Endothelial cell of umbilical vein (primary cell): ENCODE data around the gene MYH15.

Experiments used
- CTCF ChIP-seq, 2 donors: IDR thresholded peaks; 1 replicate in 1 of 2; 2 replicates in 1 of 2; pipeline ENCODE4 v1.5.1; 2011; ENCODE audit warnings: low read length in 2 of 2, mild to moderate bottlenecking in 2 of 2, moderate library complexity in 2 of 2, control low read depth in 1 of 2, inconsistent platforms in 1 of 2, low read depth in 1 of 2; ENCODE audit not compliant: insufficient read depth in 1 of 2; ENCODE audit errors: extremely low read depth in 1 of 2
- MAX ChIP-seq: IDR thresholded peaks from 2 replicates; pipeline ENCODE4 v1.6.1; 2011; ENCODE audit not compliant: insufficient read depth, insufficient read length
- POLR2AphosphoS5 ChIP-seq: IDR thresholded peaks from 2 replicates; pipeline ENCODE4 v1.6.1; 2012; ENCODE audit warnings: low read depth, mild to moderate bottlenecking, control low read depth, low read length, moderate library complexity; ENCODE audit not compliant: insufficient read depth

GRCh38 chr3:108509871-108510270, 525 bp downstream of the MYH15 start:
- TF ChIP-seq CTCF (IDR thresholded peaks at IDR 0.05; ENCODE audit: extremely low read depth in 1 of 2, insufficient read depth in 1 of 2, low read depth in 1 of 2, low read length in 2 of 2) (no peak), POLR2AphosphoS5 (no peak), MAX (no peak)
